Esophagus squamous epithelium (tissue), 5 donors: ENCODE results near the gene WDR87. TPM values are rescaled to one million over a fixed set of nuclear protein-coding genes. Genes with fewer than 3 reads are reported as not detected.

Experiments
- DNase-seq: peaks from one replicate; lab custom pipeline; 2025; lab: John Stamatoyannopoulos, UW
- H3K27ac ChIP-seq, 4 donors: fragments of 200-600 bp; sonication (generic); one replicate each; pipeline ENCODE4 v1.5.1; 2016 to 2019; ENCODE audit warnings: mild to moderate bottlenecking in 1 of 4
- H3K27me3 ChIP-seq, 4 donors: fragments of 200-600 bp; sonication (generic); 1 replicate in 3 of 4; 2 replicates in 1 of 4; pipeline versions ENCODE4 v1.5.1 to v1.6.0; 2017 to 2021; ENCODE audit warnings: antibody characterized with exemption in 1 of 4
- H3K36me3 ChIP-seq, 3 donors: fragments of 200-600 bp; sonication (generic); one replicate each; pipeline ENCODE4 v1.5.1; 2016 to 2019
- H3K4me1 ChIP-seq, 3 donors: fragments of 200-600 bp; sonication (generic); one replicate each; pipeline ENCODE4 v1.5.1; 2017 to 2019
- H3K4me3 ChIP-seq, 4 donors: fragments of 200-600 bp; sonication (generic); 1 replicate in 3 of 4; 2 replicates in 1 of 4; pipeline ENCODE4 v1.5.1; 2016 to 2019; ENCODE audit warnings: mild to moderate bottlenecking in 2 of 4, moderate library complexity in 1 of 4
- H3K9me3 ChIP-seq, 3 donors: fragments of 200-600 bp; sonication (generic); one replicate each; pipeline ENCODE4 v1.5.1; 2016 to 2019
- CTCF ChIP-seq, 6 experiments: fragments of 450-650 bp in 4 of 6; fragments of 200-600 bp in 2 of 6; sonication (generic) in 2 of 6; IDR thresholded peaks; one replicate each; pipeline ENCODE4 v1.5.1; 2016 to 2019; ENCODE audit warnings: antibody characterized with exemption in 6 of 6, mild to moderate bottlenecking in 4 of 6, moderate library complexity in 4 of 6
- POLR2A ChIP-seq, 4 donors: fragments of 450-650 bp; IDR thresholded peaks; one replicate each; pipeline ENCODE4 v1.6.1; 2017; ENCODE audit warnings: antibody characterized with exemption in 4 of 4, mild to moderate bottlenecking in 4 of 4, moderate library complexity in 3 of 4
- WGBS, 2 donors: methylation state at CpG; one replicate each; pipeline ENCODE4 v1.1.5; 2018; 5-methylcytosine and 5-hydroxymethylcytosine counted together
- intact Hi-C: fragments of 100-400 bp; cut with DNase I; formaldehyde crosslinking; loops from one replicate; pipeline ENCODE4 v1.15.0; 2022
- total RNA-seq, 4 donors: library from RNA; depleted of rRNA; stranded (reverse); fragments of >200 nt; gene quantifications; one replicate each; pipeline ENCODE4 v1.1.0, GENCODE V29; 2016
- donor health status: DM: yes; HTN: yes; CAD: no.

Gene WDR87
- total RNA-seq, 4 donors from 2014 or later = not detected

- H3K9me3 ChIP-seq = peaks cover 0 to 6% (median 0%) of the 10 kb centered on the region in 3 donors
- H3K4me3 ChIP-seq = peak overlapping the region; percentile 11 to 54 (median 32)
- peak overlapping the region; percentile 53 to 77 (median 72) for H3K27ac ChIP-seq
- intact Hi-C loops = no loop called here
- TF ChIP-seq CTCF (IDR thresholded peaks at IDR 0.05) (peak in 1 of 6 experiments; percentile 1), POLR2A (IDR thresholded peaks at IDR 0.05) (no peak)
- no peak for DNase-seq
- no peaks in the 10 kb centered on the region for H3K36me3 ChIP-seq
- 8 to 25% methylated on average over 12 to 18 of the region's 30 CpGs for WGBS, 2 donors
- H3K27me3 ChIP-seq = no peaks in the 10 kb centered on the region
- H3K4me1 ChIP-seq = peaks cover 13 to 38% (median 19%) of the 10 kb centered on the region in 3 donors
Measured at GRCh38 chr19:37931881-37932655, 25.7 kb upstream of the WDR87 start.

GRCh38 chr19:37930416-37930815, 24.0 kb upstream of the WDR87 start:
- intact Hi-C loops = no loop called here
- WGBS, 2 donors = 90 to 92% methylated on average over 5 of the region's 5 CpGs
- TF ChIP-seq POLR2A (IDR thresholded peaks at IDR 0.05) (no peak), CTCF (IDR thresholded peaks at IDR 0.05) (no peak)
- H3K27me3 ChIP-seq = no peaks in the 10 kb centered on the region
- no peak for DNase-seq
- no peak overlapping the region for H3K27ac ChIP-seq
- peaks cover 13 to 38% (median 19%) of the 10 kb centered on the region in 3 donors for H3K4me1 ChIP-seq
- H3K36me3 ChIP-seq = no peaks in the 10 kb centered on the region
- no peak overlapping the region for H3K4me3 ChIP-seq
- peaks cover 0 to 2% (median 0%) of the 10 kb centered on the region in 3 donors for H3K9me3 ChIP-seq

- no peaks in the 10 kb centered on the region for H3K27me3 ChIP-seq
- TF ChIP-seq CTCF (IDR thresholded peaks at IDR 0.05) (no peak), POLR2A (IDR thresholded peaks at IDR 0.05) (no peak)
- peaks cover 13 to 35% (median 19%) of the 10 kb centered on the region in 3 donors for H3K4me1 ChIP-seq
- intact Hi-C loops = no loop called here
- no peak for DNase-seq
- H3K27ac ChIP-seq = no peak overlapping the region
- 80 to 99% methylated on average over 4 of the region's 4 CpGs for WGBS, 2 donors
- no peaks in the 10 kb centered on the region for H3K36me3 ChIP-seq
- no peak overlapping the region for H3K4me3 ChIP-seq
- no peaks in the 10 kb centered on the region for H3K9me3 ChIP-seq
Measured at GRCh38 chr19:37929355-37929923, 23.0 kb upstream of the WDR87 start.

GRCh38 chr19:37928527-37929286, 22.3 kb upstream of the WDR87 start:
- no peak for DNase-seq
- 62 to 68% methylated on average over 4 of the region's 5 CpGs for WGBS, 2 donors
- Histone ChIP-seq H3K27ac (no peak overlapping the region), H3K27me3 (no peaks in the 10 kb centered on the region), H3K36me3 (no peaks in the 10 kb centered on the region), H3K4me1 (peaks cover 11 to 27% (median 12%) of the 10 kb centered on the region in 3 donors), H3K4me3 (no peak overlapping the region), H3K9me3 (no peaks in the 10 kb centered on the region)
- TF ChIP-seq CTCF (IDR thresholded peaks at IDR 0.05) (no peak), POLR2A (IDR thresholded peaks at IDR 0.05) (no peak)
- intact Hi-C loops = no loop called here
